ENCODE measurements around the gene KRTAP20-2.

KRTAP20-2 gene

GRCh38 chr21:30620522-30620921, 14.5 kb upstream of the KRTAP20-2 start, which contains the start of gene KRTAP20-4:
Gene KRTAP20-4 (plus strand): TSS chr21:30620627.
- no peak for DNase-seq
- Histone ChIP-seq H3K36me3 (no peaks in the 10 kb centered on the region), H3K4me3 (no peak within 1 kb of the TSS), H3K4me1 (no peaks in the 10 kb centered on the region), H3K27me3 (no peaks in the 10 kb centered on the region), H3K9me3 (peaks cover 0 to 4% (median 0%) of the 10 kb centered on the region in 3 donors), H3K27ac (no peak within 1 kb of the TSS)
- intact Hi-C loops (cut with DNase I; ENCODE audit: low total_unique reads), result no loop called here
- TF ChIP-seq CTCF (IDR thresholded peaks at IDR 0.05), result no peak

- Histone ChIP-seq H3K9me3 (peaks cover 0 to 5% (median 0%) of the 10 kb centered on the region in 3 donors), H3K4me1 (no peaks in the 10 kb centered on the region), H3K27ac (no peak overlapping the region), H3K4me3 (no peak overlapping the region), H3K27me3 (no peaks in the 10 kb centered on the region), H3K36me3 (no peaks in the 10 kb centered on the region)
- intact Hi-C loops (cut with DNase I; ENCODE audit: low total_unique reads), result no loop called here
- TF ChIP-seq CTCF (IDR thresholded peaks at IDR 0.05), result no peak
- no peak for DNase-seq
Observed at GRCh38 chr21:30623362-30623761, 11.6 kb upstream of the KRTAP20-2 start.

- no peak for DNase-seq
- Histone ChIP-seq H3K27me3 (no peaks in the 10 kb centered on the region), H3K9me3 (peaks cover 0 to 5% (median 0%) of the 10 kb centered on the region in 3 donors), H3K27ac (no peak overlapping the region), H3K36me3 (no peaks in the 10 kb centered on the region), H3K4me1 (no peaks in the 10 kb centered on the region), H3K4me3 (no peak overlapping the region)
- no peak for TF ChIP-seq CTCF (IDR thresholded peaks at IDR 0.05)
- intact Hi-C loops (cut with DNase I; ENCODE audit: low total_unique reads), result no loop called here
Observed at GRCh38 chr21:30625449-30626165, 9.4 kb upstream of the KRTAP20-2 start.

- peaks cover 0 to 5% (median 0%) of the 10 kb centered on the region in 3 donors for H3K9me3 ChIP-seq
- no peaks in the 10 kb centered on the region for H3K4me1 ChIP-seq
- no peak for TF ChIP-seq CTCF (IDR thresholded peaks at IDR 0.05)
- no peak overlapping the region for H3K27ac ChIP-seq
- no peaks in the 10 kb centered on the region for H3K36me3 ChIP-seq
- H3K27me3 ChIP-seq, result no peaks in the 10 kb centered on the region
- H3K4me3 ChIP-seq, result no peak overlapping the region
- intact Hi-C loops (cut with DNase I; ENCODE audit: low total_unique reads), result no loop called here
- no peak for DNase-seq
Observed at GRCh38 chr21:30628109-30628508, 6.9 kb upstream of the KRTAP20-2 start.

GRCh38 chr21:30629200-30629599, 5.8 kb upstream of the KRTAP20-2 start:
- TF ChIP-seq CTCF (IDR thresholded peaks at IDR 0.05), result no peak
- peaks cover 0 to 5% (median 0%) of the 10 kb centered on the region in 3 donors for H3K9me3 ChIP-seq
- H3K36me3 ChIP-seq, result no peaks in the 10 kb centered on the region
- no peak for DNase-seq
- no peaks in the 10 kb centered on the region for H3K27me3 ChIP-seq
- intact Hi-C loops (cut with DNase I; ENCODE audit: low total_unique reads), result no loop called here
- no peaks in the 10 kb centered on the region for H3K4me1 ChIP-seq
- no peak overlapping the region for H3K27ac ChIP-seq
- H3K4me3 ChIP-seq, result no peak overlapping the region
